Bronchial epithelial cell (primary cell): ENCODE results near the gene AIRE. TPM values are rescaled to one million over a fixed set of nuclear protein-coding genes. Genes with fewer than 3 reads are reported as not detected.
"Not testable (repeated sequence)": the region's sequence is repeated elsewhere in the genome, so short reads cannot be mapped to it uniquely, and the experiment has no call there.

Experiments used
- DNase-seq: peaks from one replicate; pipeline ENCODE4 v3.0.0-alpha.2; 2010; ENCODE audit warnings: low read depth
- FAIRE-seq: peaks from 2 replicates; lab custom pipeline; 2011; peaks lifted over from hg19 to GRCh38; lab: Jason Lieb, UNC
- H3K27me3 ChIP-seq: 2 replicates; pipeline ENCODE4 v1.5.1; 2011; ENCODE audit warnings: low read length; ENCODE audit not compliant: control insufficient read depth, insufficient read depth
- H3K36me3 ChIP-seq: 2 replicates; pipeline ENCODE4 v1.5.1; 2011; ENCODE audit warnings: low read length; ENCODE audit not compliant: control insufficient read depth, insufficient read depth
- H3K4me3 ChIP-seq: 2 replicates; pipeline ENCODE4 v1.5.1; 2011; ENCODE audit warnings: mild to moderate bottlenecking, low read depth, low read length, control low read depth
- CTCF ChIP-seq: IDR thresholded peaks from 2 replicates; pipeline ENCODE4 v1.5.1; 2011; ENCODE audit warnings: mild to moderate bottlenecking, moderate library complexity, low read length, control low read depth, inconsistent platforms; ENCODE audit not compliant: insufficient read depth, severe bottlenecking
- total RNA-seq: library from RNA; depleted of rRNA; stranded (reverse); fragments of >200 nt; gene quantifications from 2 replicates; pipeline ENCODE4 v1.2.1, GENCODE V29; 2014

The AIRE gene
- total RNA-seq, 1 donor from 2014 or later, result not detected

DNA sequence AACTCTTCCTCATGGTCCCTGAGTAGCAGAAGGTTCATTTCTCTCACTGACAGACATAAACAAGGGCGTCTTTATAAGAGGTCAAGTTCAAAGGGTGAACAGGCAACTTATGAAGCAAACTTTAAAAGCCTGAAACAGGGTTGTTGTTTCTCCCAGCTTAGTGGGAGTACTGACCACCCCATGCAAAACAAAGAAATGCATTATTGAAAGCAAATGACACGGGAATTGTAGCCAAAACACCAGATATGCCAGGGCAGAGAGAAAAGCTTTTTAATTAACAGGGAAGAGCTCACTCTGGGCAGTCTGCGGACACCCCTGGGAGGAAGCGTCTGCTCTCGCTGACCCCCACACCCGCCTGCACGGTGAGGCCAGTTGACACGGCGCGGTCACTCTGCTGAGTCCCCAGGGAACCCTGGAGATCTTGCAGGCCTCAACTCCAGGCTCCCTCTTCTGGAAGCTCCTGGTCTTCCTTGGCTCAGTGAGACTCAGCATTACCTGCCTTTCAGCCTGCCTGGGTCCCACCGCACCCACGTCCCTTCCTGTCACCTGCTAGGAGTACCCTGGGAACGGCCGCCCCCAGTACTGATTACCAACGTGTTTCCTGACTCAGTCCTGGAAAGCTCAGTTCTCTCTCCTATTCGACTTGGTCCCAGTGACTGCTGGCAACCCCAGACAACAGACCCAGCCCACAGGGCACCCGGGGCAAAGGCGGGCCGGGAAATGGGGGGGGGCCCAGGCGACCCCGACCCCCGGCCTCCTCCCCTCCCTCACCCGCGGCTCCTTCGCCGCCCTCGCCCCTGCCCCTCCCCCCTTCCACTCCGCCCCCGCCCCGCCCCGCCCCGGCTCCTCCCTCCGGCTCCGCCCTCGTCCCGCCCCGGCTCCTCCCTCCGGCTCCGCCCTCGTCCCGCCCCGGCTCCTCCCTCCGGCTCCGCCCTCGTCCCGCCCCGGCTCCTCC, 52.5 kb downstream of the AIRE start:
- DNase-seq (peak; percentile 60), FAIRE-seq (no peak)
- H3K27me3 ChIP-seq, result no peaks in the 10 kb centered on the region
- H3K4me3 ChIP-seq, result peak overlapping the region; percentile 37
- peak; percentile 60 for TF ChIP-seq CTCF
- H3K36me3 ChIP-seq, result no peaks in the 10 kb centered on the region

DNA sequence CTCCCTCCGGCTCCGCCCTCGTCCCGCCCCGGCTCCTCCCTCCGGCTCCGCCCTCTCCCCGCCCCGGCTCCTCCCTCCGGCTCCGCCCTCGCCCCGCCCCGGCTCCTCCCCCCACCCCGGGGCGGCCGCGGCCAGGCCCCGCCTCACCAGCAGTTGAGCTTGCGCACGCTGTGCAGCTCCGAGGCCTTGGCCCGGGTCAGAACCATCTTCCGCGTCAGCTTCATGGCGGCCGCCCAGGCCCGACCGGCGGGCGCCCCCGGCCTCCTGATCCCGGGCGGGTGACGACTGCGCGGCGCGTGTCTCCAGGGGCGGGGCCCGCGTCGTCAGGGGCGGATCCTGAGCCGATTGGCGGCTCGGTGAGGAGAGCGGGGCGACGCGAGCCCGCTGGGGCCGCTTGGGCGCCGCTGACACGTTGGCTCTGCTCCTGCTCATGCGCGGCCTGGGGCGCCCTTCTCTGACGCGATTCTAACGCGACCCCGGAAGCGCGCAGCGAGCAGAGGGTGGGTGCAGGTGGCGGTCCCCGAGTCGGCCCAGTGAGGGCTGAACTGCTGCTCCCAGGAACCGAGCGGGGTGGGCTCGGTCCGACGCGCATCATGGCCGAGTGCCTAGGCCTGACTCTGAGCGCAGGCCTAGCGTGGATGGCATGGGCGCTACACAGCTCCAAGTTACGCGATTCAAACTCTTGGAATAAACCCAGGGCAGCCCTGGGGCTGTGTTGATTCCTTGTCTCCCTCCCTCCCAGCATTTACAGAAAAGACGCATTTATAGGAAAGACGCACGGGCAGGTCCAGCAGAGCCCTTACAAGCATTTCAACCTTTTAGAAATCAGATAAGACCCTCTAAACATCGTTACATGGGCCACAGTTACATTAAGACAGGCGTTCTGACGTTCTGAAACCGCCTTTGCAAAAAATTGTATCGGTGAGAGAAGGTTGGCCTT, 53.6 kb downstream of the AIRE start, which contains the start of gene CFAP410:
CFAP410 (minus strand) TSS at position 420 of the 940 bp plus-strand sequence; CDS start at position 224, 196 bp downstream.
- FAIRE-seq, result no peak
- Histone ChIP-seq H3K27me3 (no peaks in the 10 kb centered on the region), H3K36me3 (no peaks in the 10 kb centered on the region), H3K4me3 (peak within 1 kb of the TSS; percentile 99)
- peak; percentile 78 for DNase-seq
- no peak for TF ChIP-seq CTCF

- FAIRE-seq, result not testable (repeated sequence)
Measured at GRCh38 chr21:44341726-44342458, 56.2 kb downstream of the AIRE start.

GRCh38 chr21:44342981-44343380, 57.3 kb downstream of the AIRE start:
- not testable (repeated sequence) for H3K36me3 ChIP-seq, H3K4me3 ChIP-seq, DNase-seq, H3K27me3 ChIP-seq, FAIRE-seq

More at GRCh38 chr21:44341726-44342458, 56.2 kb downstream of the AIRE start:
- H3K36me3 ChIP-seq, H3K4me3 ChIP-seq, H3K27me3 ChIP-seq, DNase-seq: not testable (repeated sequence)

GRCh38 chr21:44344541-44345183, 59.0 kb downstream of the AIRE start:
- no peaks in the 10 kb centered on the region for H3K36me3 ChIP-seq
- no peak overlapping the region for H3K4me3 ChIP-seq
- peaks cover 10% of the 10 kb centered on the region for H3K27me3 ChIP-seq
- FAIRE-seq (no peak), DNase-seq (no peak)
- no peak for TF ChIP-seq CTCF

- H3K4me3 ChIP-seq, result no peak overlapping the region
- no peak for FAIRE-seq
- H3K36me3 ChIP-seq, result no peaks in the 10 kb centered on the region
- TF ChIP-seq CTCF, result no peak
- DNase-seq, result no peak
- H3K27me3 ChIP-seq, result peaks cover 10% of the 10 kb centered on the region
Measured at GRCh38 chr21:44345495-44345894, 59.8 kb downstream of the AIRE start.
